A375 (cell line): Measurements from ENCODE around the gene ZNF98. TPM values are rescaled to one million over a fixed set of nuclear protein-coding genes. Genes with fewer than 3 reads are reported as not detected.

Source experiments
- small RNA-seq: library from RNA; depleted of rRNA; stranded (forward); fragments of <200 nt; gene quantifications from one replicate; pipeline ENCODE3, GENCODE V24; 2014
- total RNA-seq: library from RNA; depleted of rRNA; stranded (reverse); fragments of >200 nt; shearing (Covaris generic); gene quantifications from 2 replicates; pipeline ENCODE4 v1.2.3, GENCODE V29; 2014; rRNA removed

Gene ZNF98
- 7.4 and 7.8 TPM in 2 replicates for total RNA-seq

GRCh38 chr19:22422211-22422610, at the start of gene ZNF98:
TSS of gene ZNF98 (minus strand) at chr19:22422346. CDS start at chr19:22422224, 122 bp downstream.

Small RNA genes within 50 kb of the gene (small RNA-seq; reads per million reads assigned to genes)
- not detected for gene AC011494.1

Other genes starting within 250 kb of the ZNF98 start
- 0.56 and 0.68 TPM in 2 replicates for gene ZNF676, start 225.4 kb downstream of the ZNF98 start, total RNA-seq
- gene ZNF729, start 135.9 kb downstream of the ZNF98 start, total RNA-seq = 0.11 and 0.21 TPM in 2 replicates
- 4.8 and 5.3 TPM in 2 replicates for gene ZNF492, start 212.0 kb upstream of the ZNF98 start, total RNA-seq